Measurements from ENCODE around the gene PRRG4. TPM values are rescaled to one million over a fixed set of nuclear protein-coding genes. Genes with fewer than 3 reads are reported as not detected.

PRRG4 gene
- total and polyA plus RNA-seq, 2 donors (not counting 3 experiments of a cell fraction or from before 2014, with no cell fraction given): 0.09 TPM; not detected in 1

GRCh38 chr11:32827276-32827675, 2.5 kb upstream of the PRRG4 start:
- Histone ChIP-seq H3K27me3 (ENCODE audit: control insufficient read depth in 2 of 2, insufficient read depth in 2 of 2, low read length in 2 of 2) (peaks cover 24 to 30% of the 10 kb centered on the region in 2 experiments), H3K4me3 (replicated peaks in 1 of 3; ENCODE audit: insufficient read depth in 1 of 3, low read depth in 1 of 3, low read length in 3 of 3) (no peak overlapping the region), H3K9me1 (replicated peaks; ENCODE audit: control insufficient read depth, extremely low read depth, insufficient read depth, low read length) (no peaks in the 10 kb centered on the region), H3K4me2 (ENCODE audit: insufficient read depth, low read length) (no peak overlapping the region), H3K79me2 (ENCODE audit: control insufficient read depth, insufficient read depth, low read length) (no peaks in the 10 kb centered on the region), H4K20me1 (replicated peaks; ENCODE audit: control insufficient read depth, extremely low read depth, insufficient read depth, low read length) (no peaks in the 10 kb centered on the region), H3K27ac (ENCODE audit: insufficient read depth, low read depth, low read length) (no peak overlapping the region), H3K9me3 (replicated peaks; ENCODE audit: control insufficient read depth, insufficient read depth, low read length) (no peaks in the 10 kb centered on the region), H3K36me3 (ENCODE audit: control insufficient read depth in 2 of 2, extremely low read depth in 1 of 2, insufficient read depth in 2 of 2, low read length in 2 of 2) (no peaks in the 10 kb centered on the region), H3K9ac (replicated peaks; ENCODE audit: extremely low read depth, insufficient read depth, low read length) (no peak overlapping the region), H2AFZ (ENCODE audit: low read depth, low read length) (no peak overlapping the region), H3K4me1 (ENCODE audit: control insufficient read depth, extremely low read depth, insufficient read depth, low read length) (peaks cover 8% of the 10 kb centered on the region)
- FAIRE-seq (no peak), DNase-seq (ENCODE audit: low read depth, low spot score) (no peak)
- dilution Hi-C loops (cut with MboI; ENCODE audit: extremely low pct_ligation_motif_present, low sequenced_read_pairs): no loop called here
- BruUV-seq (replicated peaks): no TSS peak
- TF ChIP-seq JUN (IDR thresholded peaks at IDR 0.05; ENCODE audit: borderline replicate concordance, insufficient read depth, insufficient read length, low read depth): no peak
- no peak for TF ChIP-seq CTCF (IDR thresholded peaks at IDR 0.05; ENCODE audit: extremely low read depth in 1 of 2, insufficient read depth in 1 of 2, low read depth in 1 of 2, low read length in 2 of 2)
- TF ChIP-seq FOS (IDR thresholded peaks at IDR 0.05; ENCODE audit: borderline replicate concordance, insufficient read depth, low read length): no peak
- TF ChIP-seq GATA2 (IDR thresholded peaks at IDR 0.05; ENCODE audit: insufficient read depth, insufficient read length, low read depth, low read length): no peak
- no peak for TF ChIP-seq EZH2 (IDR thresholded peaks at IDR 0.05; ENCODE audit: borderline replicate concordance, low read depth, low read length, severe bottlenecking)
- no peak for TF ChIP-seq MYC (IDR thresholded peaks at IDR 0.05; ENCODE audit: low read depth, low read length)
- TF ChIP-seq MAX (IDR thresholded peaks at IDR 0.05; ENCODE audit: insufficient read depth, insufficient read length): no peak
- no peak for TF ChIP-seq POLR2AphosphoS5 (IDR thresholded peaks at IDR 0.05; ENCODE audit: insufficient read depth, low read depth, low read length)
- no peak for TF ChIP-seq POLR2A (IDR thresholded peaks at IDR 0.05; ENCODE audit: low read depth, low read length)
- intact Hi-C loops (cut with micrococcal nuclease): no loop called here
- ChIA-PET POLR2A (no interaction called here), CTCF (no interaction called here)
